ENCODE measurements around the gene RFESD.
A peak's percentile ranks its signal among the peaks of the same experiment; 100 is the strongest.
"Not testable (repeated sequence)": the region's sequence is repeated elsewhere in the genome, so short reads cannot be mapped to it uniquely, and the experiment has no call there.

RFESD gene

DNA sequence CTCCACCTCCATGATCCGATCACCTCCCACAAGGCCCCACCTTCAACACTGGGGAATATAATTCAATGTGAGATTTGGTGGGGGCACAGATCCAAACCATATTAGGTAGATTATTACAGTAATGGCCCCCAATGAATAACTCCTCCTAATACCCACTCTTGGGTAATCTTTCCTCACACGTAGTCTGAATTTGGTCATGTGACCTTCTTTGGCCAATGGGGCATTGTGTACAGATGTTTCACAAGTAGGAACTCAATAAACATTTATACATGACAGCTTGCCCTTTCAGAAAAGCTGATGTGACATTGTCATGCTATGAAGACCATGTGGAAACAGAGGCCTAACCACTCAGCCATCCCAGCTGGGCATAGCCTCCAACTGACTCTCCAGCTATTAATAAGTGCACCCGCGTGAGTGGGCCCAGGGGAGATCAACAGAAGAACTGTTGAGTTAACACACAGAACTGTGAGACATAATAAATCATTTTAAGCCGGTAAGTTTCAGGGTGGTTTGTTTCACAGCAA lies 16.1 kb upstream of the RFESD start:
- no peak for DNase-seq

DNA sequence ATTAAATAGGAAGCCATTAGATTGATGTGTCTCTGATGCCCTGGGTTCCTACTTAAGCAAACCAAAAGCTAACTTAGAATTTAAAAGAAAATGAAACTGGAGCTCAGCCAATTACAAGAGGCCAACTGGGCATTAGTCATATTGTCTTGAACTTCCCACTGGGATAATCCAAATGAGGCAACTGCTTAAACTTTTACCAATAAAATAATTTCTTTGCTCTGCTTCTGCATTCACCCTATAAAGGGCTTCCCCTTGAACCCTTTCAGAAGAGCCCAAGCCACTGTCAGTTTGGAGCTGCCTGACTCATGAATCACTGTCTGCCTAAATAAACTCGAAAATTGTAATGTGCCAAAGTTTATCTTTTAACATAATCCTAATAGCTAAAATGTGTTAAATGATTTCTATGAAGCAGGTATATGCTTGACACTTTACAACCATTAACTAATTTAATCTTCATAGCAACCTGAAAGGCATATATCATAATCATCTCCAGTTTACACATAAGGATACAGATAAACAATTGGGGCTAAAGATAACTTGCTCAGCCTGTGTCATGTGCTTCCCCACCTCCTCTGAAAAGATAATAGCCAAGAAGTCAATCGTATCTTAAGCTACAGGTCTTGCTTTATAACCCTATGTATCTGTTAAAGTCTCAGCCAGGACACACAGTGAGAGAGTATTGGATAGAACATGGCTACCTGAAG lies 15.2 kb upstream of the RFESD start:
- no peak for DNase-seq

DNA sequence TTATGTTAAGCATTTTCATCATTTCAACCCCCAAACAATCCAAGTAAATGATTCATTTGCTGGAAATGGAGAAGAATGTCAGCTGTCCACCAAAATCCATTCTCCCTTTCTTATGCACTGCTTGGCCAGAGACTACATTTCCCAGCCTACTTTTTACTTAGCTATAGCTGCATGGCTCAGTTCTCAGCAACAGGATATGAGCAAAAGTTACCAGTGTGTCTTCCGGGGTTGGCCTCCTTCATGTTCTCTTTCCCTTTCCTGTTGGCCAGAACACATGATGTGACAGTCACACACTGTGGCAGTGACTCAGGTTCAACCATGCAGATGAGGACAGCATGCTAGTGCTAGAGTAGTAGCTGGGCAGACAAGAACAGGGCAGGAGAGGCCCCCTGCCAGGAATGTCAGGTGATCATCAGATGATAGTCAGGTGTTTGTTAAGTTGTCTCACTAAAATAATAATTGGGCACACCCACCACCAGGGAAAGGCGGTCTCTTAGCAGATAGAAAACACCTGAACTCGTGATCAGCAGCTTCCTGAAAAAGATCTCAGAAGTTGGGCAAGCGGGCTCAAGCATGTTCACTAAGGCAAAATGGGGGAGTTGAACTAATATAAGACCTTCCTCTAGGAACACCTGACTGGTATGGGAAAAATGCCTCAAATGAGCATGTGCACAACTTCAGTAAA lies 14.4 kb upstream of the RFESD start:
- peak; percentile 62 to 71 for DNase-seq

DNA sequence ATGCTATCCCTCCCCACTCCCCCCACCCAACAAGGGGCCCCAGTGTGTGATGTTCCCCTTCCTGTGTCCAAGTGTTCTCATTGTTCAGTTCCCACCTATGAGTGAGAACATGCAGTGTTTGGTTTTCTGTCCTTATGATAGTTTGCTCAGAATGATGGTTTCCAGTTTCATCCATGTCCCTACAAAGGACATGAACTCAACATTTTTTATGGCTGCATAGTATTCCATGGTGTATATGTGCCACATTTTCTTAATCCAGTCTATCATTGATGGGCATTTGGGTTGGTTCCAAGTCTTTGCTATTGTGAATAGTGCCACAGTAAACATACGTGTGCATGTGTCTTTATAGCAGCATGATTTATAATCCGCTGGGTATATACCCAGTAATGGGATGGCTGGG lies 13.6 kb upstream of the RFESD start:
- not testable (repeated sequence) for DNase-seq

- no peak for DNase-seq
Measured at GRCh38 chr5:95633671-95634070, 12.9 kb upstream of the RFESD start.

DNA sequence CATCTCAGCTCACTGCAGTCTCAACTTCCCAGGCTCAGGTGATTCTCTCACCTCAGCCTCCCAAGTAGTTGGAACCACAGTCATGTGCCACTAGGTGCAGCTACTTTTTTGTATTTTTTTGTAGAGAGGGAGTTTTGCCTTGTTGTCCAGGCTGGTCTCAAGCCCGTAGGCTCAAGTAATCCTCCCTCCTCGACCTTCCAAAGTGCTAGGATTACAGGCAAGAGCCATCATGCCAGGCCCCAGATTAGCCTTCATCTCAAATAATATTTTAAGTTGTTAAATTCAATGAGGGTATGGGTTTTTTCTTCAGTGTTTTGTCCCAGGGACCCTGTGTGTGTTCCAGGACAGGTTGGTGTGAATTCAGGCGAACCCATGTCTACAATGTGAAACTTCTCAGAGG lies 12.5 kb upstream of the RFESD start:
- no peak for DNase-seq

GRCh38 chr5:95638632-95639031 lies 7.9 kb upstream of the RFESD start:
- no peak for DNase-seq

GRCh38 chr5:95641741-95642220 lies 4.8 kb upstream of the RFESD start:
- DNase-seq: no peak

DNA sequence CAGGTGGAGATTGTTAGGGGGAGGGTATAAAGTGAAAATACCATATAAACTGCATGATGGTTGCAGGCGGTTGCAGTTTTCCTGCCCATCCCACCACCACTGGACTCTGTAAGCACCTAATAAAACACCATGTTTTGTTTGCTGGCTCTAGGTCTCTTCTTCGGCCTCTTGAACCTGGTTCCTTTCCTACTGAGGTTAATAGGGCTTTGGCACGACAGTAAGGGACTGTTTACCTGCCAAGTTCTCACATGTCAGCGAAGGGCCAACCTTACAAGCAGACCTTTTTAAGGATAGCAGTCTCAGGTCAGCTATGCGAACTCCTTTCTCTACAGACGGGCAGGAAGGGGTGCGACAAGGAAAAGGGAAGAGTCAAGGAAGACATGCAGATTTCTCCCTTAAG lies 3.4 kb upstream of the RFESD start:
- no peak for DNase-seq

- DNase-seq: peak; percentile 32 to 34
Measured at GRCh38 chr5:95644351-95645042, 2.1 kb upstream of the RFESD start.

DNA sequence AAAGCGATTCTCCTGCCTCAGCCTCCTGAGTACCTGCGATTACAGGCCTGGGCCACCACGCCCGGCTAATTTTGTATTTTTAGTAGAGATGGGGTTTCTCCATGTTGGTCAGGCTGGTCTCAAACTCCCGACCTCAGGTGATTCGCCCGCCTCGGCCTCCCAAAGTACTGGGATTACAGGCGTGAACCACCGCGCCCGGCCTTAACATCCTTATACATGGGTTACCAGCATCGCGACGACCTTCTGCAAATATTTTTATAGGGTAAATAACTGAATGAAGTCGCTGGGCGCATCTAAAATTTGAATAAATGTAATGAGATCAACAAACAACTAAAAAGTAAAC lies 380 bp upstream of the RFESD start:
- DNase-seq: not testable (repeated sequence)

DNA sequence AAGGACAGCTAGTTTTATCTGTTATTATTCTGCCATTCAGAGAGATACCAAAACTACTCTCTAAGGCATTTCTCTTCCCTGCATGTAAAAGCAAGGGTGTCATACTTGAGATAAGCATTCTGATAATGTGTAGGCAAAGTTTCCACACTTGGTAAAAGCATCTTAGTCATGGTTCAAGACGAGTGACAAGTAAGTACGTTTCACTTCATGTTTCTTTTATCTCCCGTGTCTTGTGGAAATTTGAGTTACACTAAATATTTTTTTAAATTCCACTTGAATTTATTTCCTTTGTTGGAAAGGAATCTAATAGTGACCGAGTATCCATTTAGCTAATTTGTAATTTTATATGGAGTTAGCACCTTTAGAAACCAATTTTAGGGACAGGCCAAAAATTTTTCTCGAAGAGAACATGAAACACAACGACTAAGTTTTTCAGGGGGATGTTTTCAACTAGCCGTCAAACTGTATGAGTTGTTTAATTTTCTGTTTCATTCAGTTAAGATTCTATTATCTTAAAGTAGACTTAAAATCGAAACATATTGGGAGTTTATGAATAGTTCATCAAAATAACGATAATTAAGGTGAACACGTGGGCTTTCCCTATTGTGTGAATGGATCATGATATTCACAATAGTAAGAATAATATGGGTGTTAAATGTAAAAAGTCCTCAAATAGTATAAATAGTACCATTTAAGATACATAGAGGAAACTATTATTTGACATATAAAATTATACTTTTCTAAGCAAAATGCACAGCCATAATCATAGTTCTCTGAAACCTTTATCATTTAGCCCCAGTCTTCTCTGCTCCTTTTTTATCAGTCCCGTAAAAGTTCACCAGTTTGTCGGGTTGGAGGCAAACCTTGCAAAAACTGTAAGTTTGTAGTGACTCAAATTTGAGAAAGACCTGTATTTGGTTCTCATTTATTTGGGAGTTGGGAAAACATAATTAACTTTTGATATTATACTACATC lies 1.6 kb downstream of the RFESD start:
- no peak for DNase-seq

DNA sequence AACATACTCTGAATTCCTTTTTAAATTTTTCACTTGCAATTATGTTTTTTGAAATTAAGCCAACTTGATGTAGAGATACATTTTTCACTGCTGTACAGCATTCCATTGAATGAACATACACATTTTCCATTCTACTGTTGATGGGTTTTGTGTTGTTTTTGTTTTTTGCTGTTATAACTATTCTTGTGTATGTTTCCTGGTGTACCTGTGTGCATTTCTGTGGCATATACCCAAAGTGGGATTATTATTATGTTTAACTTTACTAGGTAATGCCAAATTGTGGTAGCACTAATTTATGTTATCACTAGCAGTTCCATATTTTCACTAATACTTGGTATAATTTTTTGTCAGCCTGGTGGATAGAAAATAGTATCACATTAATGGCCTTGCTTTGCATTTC lies 2.7 kb downstream of the RFESD start:
- DNase-seq: no peak

GRCh38 chr5:95649842-95650620 lies 3.5 kb downstream of the RFESD start:
- DNase-seq: no peak

- no peak for DNase-seq
Measured at GRCh38 chr5:95652849-95653248, 6.3 kb downstream of the RFESD start.

- no peak for DNase-seq
Measured at GRCh38 chr5:95654196-95654595, 7.6 kb downstream of the RFESD start.

DNA sequence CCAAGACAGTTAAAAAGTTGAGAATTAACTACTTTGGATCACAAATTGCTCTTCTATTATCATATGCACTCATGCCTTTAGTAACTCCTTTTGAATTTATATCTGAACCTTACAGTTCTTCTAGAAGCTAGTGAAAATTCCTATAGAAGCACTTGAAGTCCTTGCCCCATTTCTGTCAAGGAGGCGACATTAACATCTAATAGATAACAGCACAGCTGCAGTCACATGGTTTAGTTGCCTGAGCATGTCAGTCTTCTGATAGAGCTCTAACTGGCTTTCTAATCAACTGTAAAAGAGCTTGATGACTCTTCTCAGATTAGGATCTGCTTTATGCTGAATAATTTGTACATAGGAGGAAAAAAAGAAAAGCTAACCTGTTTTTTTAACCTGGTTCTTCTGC lies 9.0 kb downstream of the RFESD start:
- DNase-seq: no peak

DNA sequence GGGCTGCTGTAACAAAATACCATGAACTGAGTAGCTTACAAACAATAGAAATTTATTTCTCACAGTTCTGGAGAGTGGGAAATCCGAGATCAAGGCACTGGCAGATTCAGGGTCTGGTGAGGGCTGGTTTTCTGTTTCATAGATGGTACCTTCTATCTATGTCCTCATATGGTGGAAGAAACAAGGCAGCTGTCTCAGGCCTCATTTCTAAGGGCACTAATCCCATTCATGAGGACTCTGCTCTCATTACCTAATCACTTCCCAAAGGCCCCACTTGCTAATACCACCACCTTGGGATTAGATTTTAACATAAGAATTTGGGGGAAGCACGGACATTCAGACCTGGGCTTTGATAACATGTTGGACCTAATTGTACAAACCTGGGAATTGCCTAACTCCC lies 13.5 kb downstream of the RFESD start:
- no peak for DNase-seq

DNA sequence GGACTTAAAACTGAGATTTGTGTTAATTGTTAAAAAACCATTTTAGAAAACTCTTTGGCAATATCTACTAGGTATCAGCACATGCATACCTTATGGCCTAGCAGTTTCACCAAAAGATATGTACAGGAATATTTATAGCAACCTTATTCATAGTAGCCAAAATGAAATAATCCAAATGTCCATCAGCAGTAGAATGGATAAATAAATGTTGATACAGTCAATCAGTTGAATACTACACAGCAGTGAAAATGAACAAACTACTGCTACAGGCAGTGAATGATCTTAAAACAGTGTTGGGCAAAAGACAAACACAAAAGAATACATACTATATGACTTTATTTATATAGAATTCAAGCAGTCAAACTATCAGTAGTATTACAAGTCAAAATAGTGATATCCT lies 16.4 kb downstream of the RFESD start:
- no peak for DNase-seq

- DNase-seq: peak; percentile 17 to 25
Measured at GRCh38 chr5:95664204-95664786, 17.7 kb downstream of the RFESD start.

DNA sequence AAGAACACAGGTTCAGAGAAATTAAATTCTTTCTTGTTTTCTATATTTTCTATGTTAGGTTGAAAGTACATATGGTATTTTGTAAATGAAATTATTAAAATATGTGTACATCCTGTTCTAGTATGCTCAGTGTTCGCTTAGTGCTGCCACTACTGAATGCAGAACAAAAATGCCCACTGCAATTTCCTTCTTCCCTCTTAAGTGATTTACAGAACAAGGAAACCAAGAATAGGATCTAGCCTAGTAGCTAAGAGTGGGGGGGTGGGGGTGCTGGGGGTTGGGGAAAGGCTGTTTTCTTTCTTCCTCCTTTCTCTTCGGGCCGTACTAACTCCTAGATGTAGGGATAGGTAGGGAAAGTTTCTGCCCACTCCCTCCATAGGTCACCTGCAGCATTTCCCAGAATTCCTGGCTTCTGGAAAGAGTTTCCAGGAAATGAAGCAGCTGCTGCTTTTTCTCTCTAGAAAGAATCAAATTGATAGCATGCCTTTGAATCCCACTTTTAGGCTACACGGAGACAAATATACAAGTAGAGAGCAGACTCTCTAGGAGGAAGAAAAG lies 20.6 kb downstream of the RFESD start:
- no peak for DNase-seq

Data from activated CD4-positive, alpha-beta T cell treated with anti-CD3 and anti-CD28 coated beads, Interleukin-2, amount 50 U/mL, for 4 hours (primary cell).